Vagina (tissue), 2 donors: Measurements from ENCODE around the gene MACROD2.

ENCODE experiments used
- POLR2A ChIP-seq, 2 donors: fragments of 450-650 bp; IDR thresholded peaks; one replicate each; pipeline ENCODE4 v1.6.1; 2017; ENCODE audit warnings: antibody characterized with exemption in 2 of 2, mild to moderate bottlenecking in 2 of 2, moderate library complexity in 2 of 2
- POLR2AphosphoS5 ChIP-seq, 2 donors: sonication (generic); formaldehyde crosslinking; IDR thresholded peaks; one replicate each; pipeline ENCODE4 v1.9.0; 2017; ENCODE audit warnings: antibody characterized with exemption in 2 of 2, mild to moderate bottlenecking in 2 of 2, low read depth in 1 of 2; ENCODE audit not compliant: insufficient read depth in 1 of 2
- TF ChIP-seq, protein P1 (sequence below), 3 experiments: fragments of 450-650 bp in 2 of 3; fragments of 200-600 bp in 1 of 3; sonication (generic) in 1 of 3; IDR thresholded peaks; one replicate each; pipeline ENCODE4 v1.5.1; 2017 to 2019; ENCODE audit warnings: antibody characterized with exemption in 3 of 3, mild to moderate bottlenecking in 2 of 3, moderate library complexity in 2 of 3

DNA sequence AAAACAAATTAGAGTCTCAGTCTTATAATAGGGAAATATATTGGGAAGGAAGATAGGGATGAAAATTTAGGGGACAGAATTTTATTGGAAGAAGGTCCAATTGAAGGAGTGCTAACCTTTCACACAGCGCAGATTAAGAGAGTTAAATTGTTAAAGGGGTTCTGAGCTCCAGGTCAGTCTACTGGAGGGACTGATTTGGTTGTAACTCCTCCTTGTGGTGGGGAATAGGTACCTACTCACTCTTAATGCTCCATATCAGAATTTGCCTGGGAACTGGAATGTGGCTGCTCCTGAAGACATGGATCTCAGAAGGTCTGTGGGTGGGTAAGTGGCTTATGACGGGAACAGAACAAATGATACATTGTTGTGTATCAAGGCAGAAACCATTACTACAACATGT is 198.6 kb downstream of the MACROD2 start:
- TF ChIP-seq, protein P1, sequence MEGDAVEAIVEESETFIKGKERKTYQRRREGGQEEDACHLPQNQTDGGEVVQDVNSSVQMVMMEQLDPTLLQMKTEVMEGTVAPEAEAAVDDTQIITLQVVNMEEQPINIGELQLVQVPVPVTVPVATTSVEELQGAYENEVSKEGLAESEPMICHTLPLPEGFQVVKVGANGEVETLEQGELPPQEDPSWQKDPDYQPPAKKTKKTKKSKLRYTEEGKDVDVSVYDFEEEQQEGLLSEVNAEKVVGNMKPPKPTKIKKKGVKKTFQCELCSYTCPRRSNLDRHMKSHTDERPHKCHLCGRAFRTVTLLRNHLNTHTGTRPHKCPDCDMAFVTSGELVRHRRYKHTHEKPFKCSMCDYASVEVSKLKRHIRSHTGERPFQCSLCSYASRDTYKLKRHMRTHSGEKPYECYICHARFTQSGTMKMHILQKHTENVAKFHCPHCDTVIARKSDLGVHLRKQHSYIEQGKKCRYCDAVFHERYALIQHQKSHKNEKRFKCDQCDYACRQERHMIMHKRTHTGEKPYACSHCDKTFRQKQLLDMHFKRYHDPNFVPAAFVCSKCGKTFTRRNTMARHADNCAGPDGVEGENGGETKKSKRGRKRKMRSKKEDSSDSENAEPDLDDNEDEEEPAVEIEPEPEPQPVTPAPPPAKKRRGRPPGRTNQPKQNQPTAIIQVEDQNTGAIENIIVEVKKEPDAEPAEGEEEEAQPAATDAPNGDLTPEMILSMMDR (IDR thresholded peaks at IDR 0.05), result no peak
- TF ChIP-seq POLR2AphosphoS5 (IDR thresholded peaks at IDR 0.05; ENCODE audit: insufficient read depth in 1 of 2, low read depth in 1 of 2) (no peak), POLR2A (IDR thresholded peaks at IDR 0.05) (no peak)
